Measurements from ENCODE around the gene CREBL2.
"Not testable (repeated sequence)": the region's sequence is repeated elsewhere in the genome, so short reads cannot be mapped to it uniquely, and the experiment has no call there.

The CREBL2 gene

DNA sequence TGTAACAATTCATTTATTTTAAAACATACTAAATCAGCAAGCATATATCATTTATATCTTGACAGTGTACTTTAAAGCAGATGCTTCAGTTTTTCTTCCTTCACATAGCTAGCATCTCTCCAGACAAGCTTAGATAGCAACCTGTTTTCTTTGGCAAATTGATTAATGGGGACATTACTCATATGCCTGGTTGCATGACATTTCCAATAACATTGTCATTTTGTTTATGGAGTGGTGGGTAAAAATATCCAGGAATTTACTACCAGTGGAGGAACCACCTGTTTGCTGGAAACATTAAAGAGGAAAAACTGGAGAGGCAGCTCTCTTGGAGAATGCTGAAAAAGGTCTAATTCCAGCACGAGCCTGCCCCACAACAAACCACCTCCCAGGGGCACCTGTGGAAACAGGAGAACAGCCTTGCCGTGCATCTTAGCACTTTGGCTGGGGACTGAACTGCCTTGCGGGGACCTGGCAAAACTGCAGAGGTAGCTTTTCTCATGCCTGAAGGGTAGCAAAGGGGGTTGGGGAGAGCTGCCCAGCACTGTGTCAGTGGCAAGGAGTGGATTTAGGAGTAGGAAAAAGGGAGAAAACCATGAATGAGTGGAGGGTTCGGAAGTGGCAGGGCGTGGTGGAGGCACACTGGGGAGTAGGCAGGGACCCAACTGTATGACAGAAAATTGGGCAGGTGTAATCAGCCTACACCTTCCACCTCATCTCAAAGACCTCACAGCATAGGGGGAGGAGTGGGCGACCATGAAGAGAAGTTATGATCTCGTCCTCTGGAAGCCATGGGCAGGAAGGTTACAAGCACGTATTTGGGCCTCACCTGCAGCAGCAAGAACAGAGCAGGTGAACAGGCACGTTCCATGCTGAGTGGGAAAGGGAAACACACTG is 11.7 kb upstream of the CREBL2 start:
- no peak for DNase-seq

GRCh38 chr12:12600659-12601058 is 11.0 kb upstream of the CREBL2 start:
- no peak for DNase-seq

DNA sequence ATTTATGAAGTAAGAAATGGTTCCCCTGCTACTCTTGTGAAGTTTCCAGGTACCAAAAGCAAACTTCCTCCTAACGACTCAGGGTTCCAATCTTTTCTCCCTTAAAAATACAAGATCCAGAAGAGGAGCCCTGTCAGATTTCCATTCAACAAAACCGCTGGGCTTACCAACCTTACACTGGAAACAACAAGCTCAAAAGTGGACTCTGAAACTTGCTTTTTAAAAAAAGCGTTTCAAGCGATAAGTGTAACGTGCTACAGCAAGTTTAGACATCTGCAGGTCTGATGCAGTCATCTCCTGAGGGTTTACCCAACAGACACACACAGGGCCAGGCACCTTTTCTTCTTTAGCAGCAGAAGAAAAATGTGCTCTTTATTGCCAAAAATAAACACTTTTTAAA is 6.9 kb upstream of the CREBL2 start:
- DNase-seq = no peak

DNA sequence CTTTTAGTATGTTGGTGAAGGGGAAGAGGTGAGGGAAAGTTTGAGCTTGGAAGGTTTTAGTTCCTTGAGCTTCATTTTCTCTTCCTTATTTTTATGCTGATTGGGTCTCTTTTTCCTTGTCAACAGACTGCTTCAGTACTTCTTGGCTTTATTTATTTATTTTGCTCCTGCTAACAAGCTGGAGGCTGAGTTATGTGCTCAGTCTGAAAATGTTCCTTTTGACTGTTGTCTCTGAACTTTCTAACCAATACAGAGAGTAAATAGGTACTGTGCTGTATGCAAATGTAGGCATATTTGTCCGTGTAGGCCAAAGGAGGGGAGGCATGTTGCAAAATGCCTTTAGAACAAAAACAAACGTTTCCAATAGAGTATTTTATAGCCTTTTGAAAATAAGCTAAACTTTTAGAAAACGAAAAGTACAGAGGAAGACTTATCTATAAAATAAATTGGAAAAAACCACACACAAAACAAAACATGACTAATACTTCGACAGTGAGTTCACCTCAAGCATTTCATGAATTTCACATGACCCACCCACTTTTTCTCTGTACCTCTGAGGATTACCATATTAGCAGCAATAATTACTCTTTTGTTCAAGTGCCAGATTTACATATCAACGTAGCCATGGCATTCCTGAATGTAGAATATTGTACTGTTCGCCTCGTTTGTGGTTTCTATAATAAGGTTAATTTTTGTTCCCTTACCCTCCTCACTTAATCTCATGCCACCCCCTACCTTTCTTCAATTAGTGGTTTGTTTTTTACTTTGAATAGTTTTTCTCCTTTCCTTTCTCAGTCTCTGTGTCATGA is 4.7 kb upstream of the CREBL2 start:
- no peak for DNase-seq

DNA sequence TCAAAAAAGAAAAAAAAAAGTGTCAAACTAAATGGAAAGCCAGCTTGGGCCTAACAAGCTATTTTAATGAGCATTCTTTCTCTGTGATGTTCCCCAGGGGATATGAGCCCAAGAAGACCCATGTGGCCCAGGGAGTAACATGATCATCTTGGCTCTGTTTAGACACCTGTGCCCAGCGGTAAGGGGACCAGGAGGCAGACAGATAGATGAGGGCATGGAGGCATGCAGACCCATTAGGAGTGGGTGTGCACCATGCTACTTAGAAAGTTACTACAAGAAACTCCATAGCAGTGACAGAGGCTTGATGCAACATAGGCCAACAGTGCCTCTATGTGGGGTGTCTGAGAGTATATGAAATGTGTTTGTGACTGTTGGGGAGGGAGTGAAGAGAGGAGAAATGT is 3.1 kb upstream of the CREBL2 start:
- no peak for DNase-seq

- no peak for DNase-seq
Observed at GRCh38 chr12:12609692-12610091, 2.0 kb upstream of the CREBL2 start.

DNA sequence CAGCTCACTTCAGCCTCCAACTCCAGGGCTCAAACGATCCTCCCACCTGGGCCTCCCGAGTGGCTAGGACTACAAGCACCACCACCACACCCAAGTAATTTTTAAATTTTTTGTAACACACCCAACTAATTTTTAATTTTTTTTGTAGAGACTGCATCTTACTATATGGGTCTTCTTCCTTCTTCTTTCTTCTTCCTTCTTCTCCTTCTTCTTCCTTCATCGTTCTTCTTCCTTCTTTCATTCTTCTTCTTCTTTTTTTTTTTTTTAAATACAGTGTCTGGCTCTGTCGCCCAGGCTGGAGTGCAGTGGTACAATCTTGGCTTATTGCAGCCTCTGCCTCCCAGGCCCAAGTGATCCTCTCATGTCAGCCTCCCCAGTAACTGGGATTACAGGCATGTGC is 965 bp upstream of the CREBL2 start:
- DNase-seq = no peak

DNA sequence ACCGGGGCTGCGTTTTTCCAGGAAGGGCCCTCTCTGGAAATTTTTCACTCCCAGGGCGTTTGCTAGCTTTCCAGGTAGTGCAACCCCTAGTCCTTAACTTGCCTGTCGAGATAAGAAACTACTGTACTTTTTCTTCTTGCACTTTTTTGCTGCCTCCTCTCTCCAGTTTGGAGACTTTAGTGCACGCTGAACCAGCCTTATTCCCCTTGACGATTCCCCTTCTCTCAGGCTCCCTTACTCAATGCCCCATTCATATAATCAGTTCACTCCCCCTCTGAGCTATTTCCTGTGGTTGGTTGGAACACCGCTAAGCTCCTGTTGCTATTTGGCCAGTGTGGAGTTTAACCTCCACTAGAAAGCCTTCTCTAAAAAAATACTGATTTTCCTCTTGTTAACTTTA is 682 bp downstream of the CREBL2 start:
- DNase-seq = no peak

GRCh38 chr12:12613344-12613743 is 1.7 kb downstream of the CREBL2 start:
- DNase-seq = no peak

DNA sequence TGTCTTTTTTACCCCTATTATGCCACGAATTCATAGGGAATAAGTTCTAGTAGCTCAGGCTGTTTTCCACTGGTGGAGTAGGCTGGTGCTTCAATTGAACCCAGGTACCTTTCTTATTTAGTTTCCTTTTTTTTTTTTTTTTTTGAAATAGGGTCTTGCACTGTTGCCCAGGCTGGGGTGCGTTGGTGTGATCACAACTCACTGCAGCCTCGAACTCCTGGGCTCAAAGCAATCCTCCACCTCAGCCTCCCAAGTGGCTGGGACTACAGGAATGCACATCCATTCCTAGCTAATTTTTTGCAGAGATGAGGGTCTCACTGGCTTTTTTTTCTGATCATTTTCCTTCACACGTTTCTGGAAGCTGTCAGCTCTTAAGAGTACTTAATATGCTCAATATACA is 2.7 kb downstream of the CREBL2 start:
- DNase-seq = no peak

- no peak for DNase-seq
Observed at GRCh38 chr12:12616512-12617310, 5.0 kb downstream of the CREBL2 start.

DNA sequence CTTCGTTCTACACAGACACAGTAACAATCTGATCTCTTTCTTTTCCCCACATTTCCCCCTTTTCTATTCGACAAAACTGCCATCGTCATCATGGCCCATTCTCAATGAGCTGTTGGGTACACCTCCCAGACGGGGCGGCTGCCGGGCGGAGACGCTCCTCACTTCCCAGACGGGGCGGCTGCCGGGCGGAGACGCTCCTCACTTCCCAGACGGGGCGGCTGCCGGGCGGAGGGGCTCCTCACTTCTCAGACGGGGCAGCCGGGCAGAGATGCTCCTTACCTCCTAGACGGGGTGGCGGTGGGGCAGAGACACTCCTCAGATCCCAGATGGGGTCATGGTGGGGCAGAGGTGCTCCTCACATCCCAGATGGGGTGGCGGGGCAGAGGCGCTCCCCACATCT is 6.4 kb downstream of the CREBL2 start:
- DNase-seq = not testable (repeated sequence)

GRCh38 chr12:12620730-12621315 is 9.1 kb downstream of the CREBL2 start:
- DNase-seq = no peak

- DNase-seq = peak; percentile 11
Observed at GRCh38 chr12:12622418-12622817, 10.7 kb downstream of the CREBL2 start.

- no peak for DNase-seq
Observed at GRCh38 chr12:12624498-12624992, 12.9 kb downstream of the CREBL2 start.

GRCh38 chr12:12626471-12626870 is 14.8 kb downstream of the CREBL2 start:
- DNase-seq = no peak

GRCh38 chr12:12627308-12627827 is 15.7 kb downstream of the CREBL2 start:
- no peak for DNase-seq

- no peak for DNase-seq
Observed at GRCh38 chr12:12628013-12628412, 16.3 kb downstream of the CREBL2 start.

GRCh38 chr12:12630850-12631249 is 19.2 kb downstream of the CREBL2 start:
- DNase-seq = no peak

DNA sequence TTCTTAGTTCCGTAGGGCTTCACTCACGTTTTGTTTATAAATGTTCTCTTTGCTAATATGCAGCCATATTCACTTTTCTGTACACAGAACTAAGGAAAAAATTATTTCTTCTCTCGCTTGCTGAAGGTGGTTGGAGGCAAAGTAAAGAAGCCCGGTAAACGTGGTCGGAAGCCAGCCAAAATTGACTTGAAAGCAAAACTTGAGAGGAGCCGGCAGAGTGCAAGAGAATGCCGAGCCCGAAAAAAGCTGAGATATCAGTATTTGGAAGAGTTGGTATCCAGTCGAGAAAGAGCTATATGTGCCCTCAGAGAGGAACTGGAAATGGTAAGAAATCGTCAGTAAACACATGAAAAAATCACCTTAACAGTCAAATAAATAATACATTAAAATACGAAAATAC is 24.0 kb downstream of the CREBL2 start:
- DNase-seq = no peak

DNA sequence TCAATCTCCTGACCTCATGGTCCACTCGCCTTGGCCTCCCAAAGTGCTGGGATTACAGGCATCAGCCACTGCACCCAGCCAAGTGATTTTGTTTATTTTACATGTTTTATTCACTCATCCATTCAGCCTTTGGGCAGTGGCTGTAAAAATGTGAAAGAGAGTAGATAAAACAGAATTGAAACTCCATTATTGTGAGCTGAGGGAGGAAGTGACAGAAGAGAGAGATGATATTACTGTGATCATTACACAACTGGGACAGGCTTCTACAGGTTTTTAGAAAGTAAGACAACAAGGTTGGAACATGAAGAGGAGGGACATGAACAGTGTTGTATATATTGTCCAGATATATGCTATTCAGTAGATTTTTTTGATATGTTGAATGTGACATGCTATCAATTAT is 25.0 kb downstream of the CREBL2 start:
- DNase-seq = no peak

DNA sequence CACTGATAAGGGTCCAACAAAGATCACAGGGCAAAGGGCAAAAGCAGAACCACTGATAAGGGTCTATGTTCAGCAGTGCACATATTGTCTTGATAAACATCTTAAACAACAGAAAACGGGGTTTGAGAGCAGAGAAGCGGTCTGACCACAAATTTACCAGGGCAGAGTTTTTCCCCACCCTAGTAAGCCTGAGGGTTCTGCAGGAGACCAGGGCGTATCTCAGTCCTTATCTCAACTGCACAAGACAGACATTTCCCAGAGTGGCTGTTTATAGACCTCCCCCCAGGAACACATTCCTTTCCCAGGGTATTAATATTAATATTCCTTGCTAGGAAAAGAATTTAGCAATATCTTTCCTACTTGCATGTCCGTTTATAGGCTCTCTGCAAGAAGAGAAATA is 28.3 kb downstream of the CREBL2 start:
- not testable (repeated sequence) for DNase-seq
